Coronary artery (tissue), 2 donors: ENCODE measurements around the gene ZBTB20.
A peak's percentile ranks its signal among the peaks of the same experiment; 100 is the strongest.

Source experiments
- DNase-seq: peaks from one replicate; pipeline ENCODE4 v3.0.0-alpha.2; 2017; ENCODE audit warnings: low spot score
- H3K27ac ChIP-seq, 2 donors: fragments of 200-600 bp; sonication (generic); one replicate each; pipeline ENCODE4 v1.5.1; 2016 to 2019
- H3K4me3 ChIP-seq: fragments of 200-600 bp; sonication (generic); 2 replicates; pipeline ENCODE4 v1.5.1; 2016; ENCODE audit warnings: mild to moderate bottlenecking, moderate library complexity
- TF ChIP-seq, protein P1 (sequence below): fragments of 200-600 bp; sonication (generic); IDR thresholded peaks from one replicate; pipeline ENCODE4 v1.5.1; 2019; ENCODE audit warnings: antibody characterized with exemption

ZBTB20 gene

DNA sequence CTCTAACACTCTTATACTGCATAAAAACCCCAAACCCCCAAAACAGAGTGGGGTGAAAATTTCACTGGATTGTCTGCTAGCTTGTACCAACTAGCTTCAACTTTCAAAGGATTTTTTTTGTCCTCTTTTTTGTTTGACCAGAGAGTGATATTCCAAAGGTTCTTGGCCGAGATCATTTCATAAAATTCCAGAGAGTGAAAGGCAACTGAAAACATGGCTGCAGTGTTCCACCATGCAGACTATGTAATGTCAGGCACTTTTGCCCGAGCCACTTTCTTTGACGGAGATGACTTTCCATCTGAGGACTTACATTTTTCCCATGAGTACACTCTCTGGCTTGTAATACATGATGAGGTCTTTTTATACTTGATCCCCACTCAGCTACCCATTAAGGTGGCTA lies 745.7 kb downstream of the ZBTB20 start:
- H3K27ac ChIP-seq: no peak overlapping the region
- TF ChIP-seq, protein P1, sequence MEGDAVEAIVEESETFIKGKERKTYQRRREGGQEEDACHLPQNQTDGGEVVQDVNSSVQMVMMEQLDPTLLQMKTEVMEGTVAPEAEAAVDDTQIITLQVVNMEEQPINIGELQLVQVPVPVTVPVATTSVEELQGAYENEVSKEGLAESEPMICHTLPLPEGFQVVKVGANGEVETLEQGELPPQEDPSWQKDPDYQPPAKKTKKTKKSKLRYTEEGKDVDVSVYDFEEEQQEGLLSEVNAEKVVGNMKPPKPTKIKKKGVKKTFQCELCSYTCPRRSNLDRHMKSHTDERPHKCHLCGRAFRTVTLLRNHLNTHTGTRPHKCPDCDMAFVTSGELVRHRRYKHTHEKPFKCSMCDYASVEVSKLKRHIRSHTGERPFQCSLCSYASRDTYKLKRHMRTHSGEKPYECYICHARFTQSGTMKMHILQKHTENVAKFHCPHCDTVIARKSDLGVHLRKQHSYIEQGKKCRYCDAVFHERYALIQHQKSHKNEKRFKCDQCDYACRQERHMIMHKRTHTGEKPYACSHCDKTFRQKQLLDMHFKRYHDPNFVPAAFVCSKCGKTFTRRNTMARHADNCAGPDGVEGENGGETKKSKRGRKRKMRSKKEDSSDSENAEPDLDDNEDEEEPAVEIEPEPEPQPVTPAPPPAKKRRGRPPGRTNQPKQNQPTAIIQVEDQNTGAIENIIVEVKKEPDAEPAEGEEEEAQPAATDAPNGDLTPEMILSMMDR: no peak

DNA sequence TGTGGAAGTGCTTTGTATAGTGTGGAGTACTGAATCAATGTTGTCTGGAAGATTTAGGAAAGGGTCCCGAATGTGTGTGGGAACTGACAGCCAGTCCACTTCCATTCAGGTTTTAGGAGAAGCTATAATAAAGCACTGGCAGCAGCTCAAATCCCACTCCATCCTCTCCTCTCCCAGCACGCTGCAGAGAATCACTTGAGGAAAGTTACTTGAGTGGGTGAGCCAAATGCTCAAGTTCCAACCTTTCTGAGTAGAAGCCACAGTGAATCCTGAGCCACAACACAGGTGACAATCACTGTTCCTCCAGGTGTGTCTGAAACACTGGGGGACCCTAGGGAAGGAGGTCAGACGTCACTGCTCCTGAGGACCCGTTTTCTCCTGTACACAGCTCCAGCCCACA lies 746.7 kb downstream of the ZBTB20 start:
- no peak overlapping the region for H3K27ac ChIP-seq
- H3K4me3 ChIP-seq: no peak overlapping the region
- no peak for DNase-seq
- TF ChIP-seq, protein P1: no peak

More for the DNA sequence above, 745.7 kb downstream of the ZBTB20 start:
- no peak for DNase-seq
- H3K4me3 ChIP-seq: no peak overlapping the region

DNA sequence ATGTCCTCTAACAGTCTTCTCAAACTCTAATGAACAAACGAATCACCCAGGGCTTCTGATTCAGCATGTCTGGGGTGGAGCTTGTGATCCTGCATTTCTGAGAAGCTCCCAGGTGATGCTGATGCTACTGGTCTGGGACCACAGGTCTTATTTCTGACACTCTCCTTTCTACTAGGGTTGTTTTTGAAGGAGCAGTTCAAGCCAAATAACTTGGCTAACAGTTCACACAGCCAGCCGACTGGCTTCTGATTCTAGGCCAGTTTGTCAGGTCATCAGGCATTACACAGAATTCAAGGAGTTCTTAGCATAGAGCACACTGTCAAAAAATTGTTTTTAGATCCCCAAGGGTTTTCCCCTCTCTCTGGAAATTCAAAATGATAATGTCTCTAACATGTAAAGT lies 752.5 kb downstream of the ZBTB20 start:
- no peak overlapping the region for H3K27ac ChIP-seq
- TF ChIP-seq, protein P1: no peak
- no peak for DNase-seq
- H3K4me3 ChIP-seq: no peak overlapping the region

DNA sequence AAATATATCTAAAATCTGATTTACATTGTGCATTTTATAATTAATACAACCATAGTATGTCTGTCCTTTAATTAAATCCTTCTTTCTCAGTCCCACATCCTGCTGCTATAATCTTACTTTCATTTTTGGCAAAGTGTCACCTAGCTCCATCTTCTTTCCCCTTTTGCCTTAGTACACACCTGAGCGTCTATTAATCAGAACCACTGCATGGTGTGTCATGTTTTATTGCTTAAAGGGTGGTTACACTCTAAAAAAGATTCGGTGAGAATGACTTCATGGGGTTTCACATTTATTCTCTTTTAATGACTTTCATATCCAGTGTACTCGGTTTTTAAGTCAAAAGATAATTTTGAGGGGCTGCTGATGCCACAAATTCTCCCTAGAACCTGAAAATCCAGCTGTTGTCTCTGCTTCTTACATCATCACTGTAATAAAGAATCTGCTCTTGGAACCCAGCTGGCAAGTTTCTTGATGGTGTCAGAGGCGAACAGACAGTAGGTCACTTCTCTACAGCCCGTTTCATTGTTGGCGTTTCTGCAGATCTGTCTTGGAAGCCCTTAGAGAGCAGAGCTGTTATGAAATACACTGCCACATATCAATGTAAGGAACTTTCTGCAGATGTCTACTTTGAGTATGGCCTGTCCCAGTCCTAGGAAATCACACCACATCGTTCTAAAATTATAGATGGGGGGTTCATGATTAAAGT lies 753.6 kb downstream of the ZBTB20 start:
- no peak overlapping the region for H3K4me3 ChIP-seq
- TF ChIP-seq, protein P1: no peak
- DNase-seq: no peak
- no peak overlapping the region for H3K27ac ChIP-seq

DNA sequence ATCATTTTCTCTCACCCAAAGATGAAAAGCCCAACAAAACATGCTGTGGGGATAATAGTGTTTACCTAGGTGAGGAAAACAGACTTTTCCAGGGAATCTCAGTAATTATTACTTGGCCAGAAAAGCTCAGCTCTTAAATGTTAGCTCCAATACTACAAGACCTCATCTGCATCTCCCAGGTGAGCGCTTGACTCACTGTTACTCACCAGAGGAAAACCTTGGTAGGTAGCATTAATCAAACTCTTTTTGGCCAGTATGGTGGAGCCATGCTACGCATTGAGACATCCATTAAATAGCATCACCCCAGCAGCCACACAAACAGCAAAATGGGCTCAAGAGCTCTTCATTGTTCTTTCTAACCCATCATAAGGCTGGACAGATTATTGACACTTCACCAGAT lies 754.3 kb downstream of the ZBTB20 start:
- H3K27ac ChIP-seq: no peak overlapping the region
- no peak for DNase-seq
- TF ChIP-seq, protein P1: no peak
- no peak overlapping the region for H3K4me3 ChIP-seq

DNA sequence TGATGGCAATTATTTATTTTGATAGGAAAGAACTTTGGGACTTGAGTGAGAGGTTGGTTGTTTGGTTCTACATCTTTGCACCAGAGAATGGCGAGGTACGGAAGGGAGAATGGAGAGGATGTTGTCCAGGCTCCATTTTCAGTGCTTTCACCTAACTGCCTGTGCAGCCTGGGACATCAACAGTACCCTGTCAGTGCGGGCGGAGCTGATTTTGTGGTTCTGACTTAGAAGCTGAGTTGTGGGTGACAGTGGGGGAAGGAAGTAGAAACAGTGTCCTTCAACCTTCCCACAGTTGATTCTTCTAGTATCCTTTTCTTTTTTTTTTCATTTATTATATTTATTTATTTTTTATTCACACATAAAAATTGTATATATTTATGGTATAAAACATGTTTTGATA lies 757.9 kb downstream of the ZBTB20 start:
- TF ChIP-seq, protein P1: no peak
- Histone ChIP-seq H3K27ac (no peak overlapping the region), H3K4me3 (no peak overlapping the region)
- no peak for DNase-seq

DNA sequence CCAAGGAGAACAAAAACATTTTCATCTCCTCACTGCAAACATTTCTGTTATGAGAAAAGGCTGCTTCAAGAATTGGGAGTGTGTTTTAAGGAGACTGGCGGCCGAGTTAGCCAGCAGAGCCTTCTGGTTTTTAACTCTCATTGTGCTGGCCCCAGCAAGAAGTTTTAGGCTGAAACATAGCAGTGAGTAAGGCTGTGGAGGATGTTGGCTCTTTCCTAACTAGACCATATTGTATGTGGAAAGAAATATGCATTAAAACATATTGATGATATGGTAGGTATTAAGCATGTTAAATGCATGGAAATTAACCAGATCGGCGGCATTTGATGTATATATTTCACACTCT lies 762.6 kb downstream of the ZBTB20 start:
- TF ChIP-seq, protein P1: no peak
- no peak for DNase-seq
- Histone ChIP-seq H3K4me3 (peak overlapping the region; percentile 61), H3K27ac (peak overlapping the region; percentile 18 to 58)
